ENCODE measurements around the gene PARD6G.

The PARD6G gene

DNA sequence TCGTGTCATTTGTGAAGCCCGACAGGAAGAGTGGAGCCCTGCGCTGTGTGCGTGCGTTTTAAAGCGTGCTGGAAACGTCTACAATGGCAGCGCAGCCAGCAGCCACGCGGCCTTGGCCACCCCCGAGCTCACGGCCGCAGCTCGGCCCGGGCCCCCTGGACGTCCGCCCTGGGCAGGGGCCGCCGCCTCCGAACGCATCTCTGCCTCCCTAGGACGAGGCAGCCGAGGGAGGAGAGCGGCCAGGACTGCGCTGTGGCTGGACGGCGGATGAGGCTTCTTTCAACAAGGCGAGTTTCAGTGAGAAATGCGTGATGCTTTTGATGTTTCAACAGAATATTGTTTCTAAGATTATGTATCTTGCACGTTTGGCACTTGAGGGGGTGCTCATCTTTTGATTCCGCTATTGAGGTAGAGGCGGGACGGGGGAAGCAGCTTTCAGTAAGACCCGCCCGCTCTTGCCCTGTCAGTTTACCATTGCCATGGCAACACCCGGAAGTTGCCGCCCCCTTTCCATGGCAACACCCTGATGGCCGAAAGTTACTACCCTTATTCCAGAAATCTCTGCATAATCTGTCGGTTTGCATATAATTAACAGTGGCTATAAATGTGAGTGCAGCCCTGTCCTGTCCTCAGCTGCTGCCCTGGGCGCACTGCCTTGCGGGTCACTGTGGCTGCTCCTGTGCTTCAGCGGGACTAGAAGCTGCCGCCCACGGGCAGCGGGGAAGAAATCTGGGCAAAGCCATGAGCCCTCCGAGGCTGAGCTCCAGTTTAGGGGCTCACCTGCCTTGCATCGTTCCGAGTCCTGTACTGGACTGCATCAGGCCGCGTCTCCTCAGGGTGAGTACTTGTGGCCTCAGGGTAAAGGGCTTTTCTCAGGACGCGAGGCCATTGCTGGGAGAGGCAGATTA, 99.6 kb downstream of the PARD6G start:
- no peak overlapping the region for H3K9ac ChIP-seq (ENCODE audit: low read length)
- H3F3A ChIP-seq (ENCODE audit: insufficient read depth, low read length): no peaks in the 10 kb centered on the region
- no peak overlapping the region for H3K4me2 ChIP-seq (ENCODE audit: low read length)
- H3K4me3 ChIP-seq (ENCODE audit: low read depth, low read length, poor library complexity, severe bottlenecking): no peak overlapping the region
- H4K20me1 ChIP-seq (ENCODE audit: insufficient read depth, low read length): no peaks in the 10 kb centered on the region
- no peaks in the 10 kb centered on the region for H3K4me1 ChIP-seq (ENCODE audit: insufficient read depth, low read length, severe bottlenecking)
- no peaks in the 10 kb centered on the region for H3K9me2 ChIP-seq (ENCODE audit: low read depth, low read length)
- no peaks in the 10 kb centered on the region for H3K27me3 ChIP-seq (ENCODE audit: insufficient read depth, low read length)
- TF ChIP-seq CTCF (IDR thresholded peaks at IDR 0.05; ENCODE audit: low read length) (no peak), EZH2 (IDR thresholded peaks at IDR 0.05; ENCODE audit: borderline replicate concordance, low read length) (no peak)
- no peak overlapping the region for H3K27ac ChIP-seq (ENCODE audit: low read depth, low read length, poor library complexity, severe bottlenecking)
- H3K36me3 ChIP-seq (ENCODE audit: insufficient read depth, low read length): no peaks in the 10 kb centered on the region
- H3K9me3 ChIP-seq (ENCODE audit: low read length): no peaks in the 10 kb centered on the region
- H3K79me2 ChIP-seq (ENCODE audit: insufficient read depth, low read length): no peaks in the 10 kb centered on the region
- no peak overlapping the region for H2AFZ ChIP-seq (ENCODE audit: low read length)

DNA sequence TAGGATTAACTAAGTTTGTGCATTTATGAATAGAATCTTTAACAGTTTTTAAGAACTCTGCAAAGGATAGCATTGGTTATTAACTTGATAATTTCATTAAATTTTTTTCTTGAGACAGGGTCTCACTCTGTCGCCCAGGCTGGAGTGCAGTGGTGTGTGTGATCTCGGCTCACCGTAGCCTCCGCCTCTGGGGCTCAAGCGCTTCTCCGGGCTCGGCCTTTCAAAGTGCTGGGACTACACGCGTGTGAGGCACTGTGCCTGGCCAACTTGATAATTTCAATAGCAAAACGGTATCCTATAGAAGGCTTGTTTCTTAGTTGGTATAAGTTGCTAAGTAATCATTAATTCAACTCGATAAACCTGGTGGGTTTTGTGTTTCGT, 100.3 kb downstream of the PARD6G start:
- Histone ChIP-seq H3K4me3 (ENCODE audit: low read depth, low read length, poor library complexity, severe bottlenecking) (no peak overlapping the region), H2AFZ (ENCODE audit: low read length) (no peak overlapping the region)

GRCh38 chr18:80145196-80145804, 102.0 kb downstream of the PARD6G start:
- no peaks in the 10 kb centered on the region for H3F3A ChIP-seq (ENCODE audit: insufficient read depth, low read length)
- H3K4me2 ChIP-seq (ENCODE audit: low read length): no peak overlapping the region
- no peak for TF ChIP-seq EZH2 (IDR thresholded peaks at IDR 0.05; ENCODE audit: borderline replicate concordance, low read length)
- no peak for TF ChIP-seq CTCF (IDR thresholded peaks at IDR 0.05; ENCODE audit: low read length)
- H3K79me2 ChIP-seq (ENCODE audit: insufficient read depth, low read length): no peaks in the 10 kb centered on the region
- no peaks in the 10 kb centered on the region for H3K27me3 ChIP-seq (ENCODE audit: insufficient read depth, low read length)
- no peaks in the 10 kb centered on the region for H4K20me1 ChIP-seq (ENCODE audit: insufficient read depth, low read length)
- no peaks in the 10 kb centered on the region for H3K4me1 ChIP-seq (ENCODE audit: insufficient read depth, low read length, severe bottlenecking)
- H3K4me3 ChIP-seq (ENCODE audit: low read depth, low read length, poor library complexity, severe bottlenecking): no peak overlapping the region
- no peak overlapping the region for H3K27ac ChIP-seq (ENCODE audit: low read depth, low read length, poor library complexity, severe bottlenecking)
- H3K36me3 ChIP-seq (ENCODE audit: insufficient read depth, low read length): no peaks in the 10 kb centered on the region
- no peaks in the 10 kb centered on the region for H3K9me3 ChIP-seq (ENCODE audit: low read length)
- no peak overlapping the region for H3K9ac ChIP-seq (ENCODE audit: low read length)
- H2AFZ ChIP-seq (ENCODE audit: low read length): no peak overlapping the region
- no peaks in the 10 kb centered on the region for H3K9me2 ChIP-seq (ENCODE audit: low read depth, low read length)

More for the DNA sequence above, 100.3 kb downstream of the PARD6G start:
- no peak overlapping the region for H3K27ac ChIP-seq (ENCODE audit: low read depth, low read length, poor library complexity, severe bottlenecking)
- H3K36me3 ChIP-seq (ENCODE audit: insufficient read depth, low read length): no peaks in the 10 kb centered on the region
- H3K79me2 ChIP-seq (ENCODE audit: insufficient read depth, low read length): no peaks in the 10 kb centered on the region
- H4K20me1 ChIP-seq (ENCODE audit: insufficient read depth, low read length): no peaks in the 10 kb centered on the region
- no peaks in the 10 kb centered on the region for H3K9me3 ChIP-seq (ENCODE audit: low read length)
- no peaks in the 10 kb centered on the region for H3K4me1 ChIP-seq (ENCODE audit: insufficient read depth, low read length, severe bottlenecking)
- no peaks in the 10 kb centered on the region for H3F3A ChIP-seq (ENCODE audit: insufficient read depth, low read length)
- H3K27me3 ChIP-seq (ENCODE audit: insufficient read depth, low read length): no peaks in the 10 kb centered on the region
- no peak overlapping the region for H3K4me2 ChIP-seq (ENCODE audit: low read length)
- no peaks in the 10 kb centered on the region for H3K9me2 ChIP-seq (ENCODE audit: low read depth, low read length)
- TF ChIP-seq EZH2 (IDR thresholded peaks at IDR 0.05; ENCODE audit: borderline replicate concordance, low read length): no peak
- no peak for TF ChIP-seq CTCF (IDR thresholded peaks at IDR 0.05; ENCODE audit: low read length)
- no peak overlapping the region for H3K9ac ChIP-seq (ENCODE audit: low read length)

All from OCI-LY1 (cell line).